OCI-LY7 (cell line): ENCODE results near the gene PKHD1. TPM values are rescaled to one million over a fixed set of nuclear protein-coding genes. Genes with fewer than 3 reads are reported as not detected.

Experiments
- BruUV-seq: library from RNA; stranded (reverse); fragments of 400-500 nt; replicated peaks from 2 replicates; lab custom pipeline; 2021; lab: Mats Ljungman, UMichigan
- CTCF ChIA-PET: fragments of 300-600 bp; sonication (Branson Sonifier 250); formaldehyde crosslinking; loops from one replicate; lab custom pipeline; 2022; ENCODE audit warnings: antibody characterized with exemption; ENCODE audit not compliant: unreplicated experiment; lab: Charles Lee
- POLR2A ChIA-PET: fragments of 300-600 bp; sonication (Branson Sonifier 250); formaldehyde crosslinking; loops from one replicate; lab custom pipeline; 2022; ENCODE audit warnings: antibody characterized with exemption; lab: Charles Lee
- DNase-seq: peaks from one replicate; pipeline ENCODE4 v3.0.0-alpha.2; 2015; ENCODE audit warnings: low spot score
- H2AFZ ChIP-seq: fragments of 200-600 bp; sonication (generic), shearing (Covaris generic); 2 replicates; pipeline ENCODE4 v1.6.1; 2014; ENCODE audit warnings: mild to moderate bottlenecking, antibody characterized with exemption, low read length, moderate library complexity
- H3K27ac ChIP-seq: fragments of 200-600 bp; sonication (generic); 2 replicates; pipeline ENCODE4 v1.5.1; 2014; ENCODE audit warnings: mixed run types, low read depth, mild to moderate bottlenecking, moderate library complexity, low read length, inconsistent platforms; ENCODE audit not compliant: poor library complexity, severe bottlenecking
- H3K36me3 ChIP-seq: fragments of 200-600 bp; sonication (generic); 2 replicates; pipeline ENCODE4 v1.6.1; 2014; ENCODE audit warnings: mild to moderate bottlenecking, antibody characterized with exemption, low read length, moderate library complexity, mixed read lengths; ENCODE audit not compliant: insufficient read depth
- H3K4me1 ChIP-seq: fragments of 200-600 bp; sonication (generic); 2 replicates; pipeline ENCODE4 v1.5.1; 2014; ENCODE audit warnings: mild to moderate bottlenecking, low read length; ENCODE audit not compliant: insufficient read depth, poor library complexity, severe bottlenecking
- H3K4me2 ChIP-seq: fragments of 200-600 bp; sonication (generic); 2 replicates; pipeline ENCODE4 v1.6.1; 2014; ENCODE audit warnings: mild to moderate bottlenecking, low read length
- H3K4me3 ChIP-seq: fragments of 200-600 bp; sonication (generic); 2 replicates; pipeline ENCODE4 v1.5.1; 2014; ENCODE audit warnings: mild to moderate bottlenecking, low read depth, low read length; ENCODE audit not compliant: poor library complexity, severe bottlenecking
- H3K79me2 ChIP-seq: fragments of 200-600 bp; sonication (generic); 2 replicates; pipeline ENCODE4 v1.6.1; 2016; ENCODE audit warnings: low read depth, mild to moderate bottlenecking, low read length, moderate library complexity, mixed read lengths; ENCODE audit not compliant: insufficient read depth
- H3K9me2 ChIP-seq: fragments of 200-600 bp; sonication (generic); 2 replicates; pipeline ENCODE4 v1.6.1; 2016; ENCODE audit warnings: mild to moderate bottlenecking, low read length, mixed read lengths; ENCODE audit not compliant: insufficient read depth
- H3K9me3 ChIP-seq: fragments of 200-600 bp; sonication (generic); 2 replicates; pipeline ENCODE4 v1.6.1; 2014; ENCODE audit warnings: mild to moderate bottlenecking, mixed run types, low read length, mixed read lengths
- H4K20me1 ChIP-seq: fragments of 200-600 bp; sonication (generic); 2 replicates; pipeline ENCODE4 v1.6.1; 2014; ENCODE audit warnings: mild to moderate bottlenecking, antibody characterized with exemption, low read length, moderate library complexity, mixed read lengths; ENCODE audit not compliant: insufficient read depth
- EZH2phosphoT487 ChIP-seq: fragments of 200-600 bp; sonication (generic); IDR thresholded peaks from 2 replicates; pipeline ENCODE4 v1.6.1; 2018; ENCODE audit warnings: low read depth, borderline replicate concordance, mild to moderate bottlenecking, mixed run types, antibody characterized with exemption, low read length, moderate library complexity, mixed read lengths
- intact Hi-C: fragments of 100-400 bp; cut with micrococcal nuclease; formaldehyde crosslinking; loops from one replicate; pipeline ENCODE4 v1.10.0; 2022; ENCODE audit not compliant: unreplicated experiment
- total RNA-seq, 2 experiments: library from RNA; depleted of rRNA in 1 of 2; stranded (reverse); fragments of >200 nt in 1 of 2; shearing (Covaris generic) in 1 of 2; gene quantifications; 2 replicates each; pipeline ENCODE4 v1.2.3, GENCODE V29; 2014 to 2022
- TF ChIP-seq, protein P1 (sequence below): fragments of 200-600 bp; sonication (generic); conservative IDR thresholded peaks from 2 replicates; pipeline ENCODE4 v1.5.1; 2014; ENCODE audit warnings: mild to moderate bottlenecking, antibody characterized with exemption, low read length, moderate library complexity, mixed read lengths

The PKHD1 gene
- total RNA-seq, 2 experiments from 2014 or later, result not detected

GRCh38 chr6:52135217-52135616 lies 47.8 kb upstream of the PKHD1 start:
- Histone ChIP-seq H3K36me3 (no peaks in the 10 kb centered on the region), H3K4me2 (no peak overlapping the region), H3K9me2 (no peaks in the 10 kb centered on the region), H3K27ac (no peak overlapping the region), H3K4me1 (no peaks in the 10 kb centered on the region), H3K9me3 (no peaks in the 10 kb centered on the region), H4K20me1 (no peaks in the 10 kb centered on the region), H3K79me2 (no peaks in the 10 kb centered on the region), H2AFZ (no peak overlapping the region), H3K4me3 (no peak overlapping the region)
- no TSS peak for BruUV-seq
- no peak for TF ChIP-seq EZH2phosphoT487
- TF ChIP-seq, protein P1, sequence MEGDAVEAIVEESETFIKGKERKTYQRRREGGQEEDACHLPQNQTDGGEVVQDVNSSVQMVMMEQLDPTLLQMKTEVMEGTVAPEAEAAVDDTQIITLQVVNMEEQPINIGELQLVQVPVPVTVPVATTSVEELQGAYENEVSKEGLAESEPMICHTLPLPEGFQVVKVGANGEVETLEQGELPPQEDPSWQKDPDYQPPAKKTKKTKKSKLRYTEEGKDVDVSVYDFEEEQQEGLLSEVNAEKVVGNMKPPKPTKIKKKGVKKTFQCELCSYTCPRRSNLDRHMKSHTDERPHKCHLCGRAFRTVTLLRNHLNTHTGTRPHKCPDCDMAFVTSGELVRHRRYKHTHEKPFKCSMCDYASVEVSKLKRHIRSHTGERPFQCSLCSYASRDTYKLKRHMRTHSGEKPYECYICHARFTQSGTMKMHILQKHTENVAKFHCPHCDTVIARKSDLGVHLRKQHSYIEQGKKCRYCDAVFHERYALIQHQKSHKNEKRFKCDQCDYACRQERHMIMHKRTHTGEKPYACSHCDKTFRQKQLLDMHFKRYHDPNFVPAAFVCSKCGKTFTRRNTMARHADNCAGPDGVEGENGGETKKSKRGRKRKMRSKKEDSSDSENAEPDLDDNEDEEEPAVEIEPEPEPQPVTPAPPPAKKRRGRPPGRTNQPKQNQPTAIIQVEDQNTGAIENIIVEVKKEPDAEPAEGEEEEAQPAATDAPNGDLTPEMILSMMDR, result no peak
- intact Hi-C loops, result no loop called here
- no peak for DNase-seq
- CTCF ChIA-PET, result no interaction called here
- POLR2A ChIA-PET, result interaction anchor here (1.2 kb wide), 1 partner anchor 18 kb away, joined by 3 read pairs; no protein-coding TSS in a partner anchor

DNA sequence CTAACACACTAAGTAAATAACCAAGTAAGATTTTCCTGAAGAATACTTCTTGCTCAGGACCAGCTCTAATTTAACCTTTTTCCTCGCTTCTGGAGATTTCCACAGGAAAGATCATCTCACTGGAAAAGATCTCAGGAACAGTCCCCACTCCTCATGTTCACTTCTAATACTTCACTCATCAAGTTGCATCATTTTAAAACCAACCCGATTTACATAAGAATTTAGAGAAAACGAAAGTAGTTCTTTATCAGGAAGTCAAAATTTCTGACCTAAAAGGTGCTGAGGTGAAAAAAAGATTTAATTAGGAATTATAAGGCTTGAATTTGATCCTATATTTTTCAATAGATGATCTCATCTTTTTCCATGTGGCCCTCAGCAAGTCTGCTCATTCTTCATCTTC lies 46.6 kb upstream of the PKHD1 start:
- Histone ChIP-seq H3K4me3 (no peak overlapping the region), H2AFZ (no peak overlapping the region), H3K9me3 (no peaks in the 10 kb centered on the region), H3K36me3 (no peaks in the 10 kb centered on the region), H4K20me1 (no peaks in the 10 kb centered on the region), H3K27ac (no peak overlapping the region), H3K4me2 (no peak overlapping the region), H3K4me1 (no peaks in the 10 kb centered on the region), H3K9me2 (no peaks in the 10 kb centered on the region), H3K79me2 (no peaks in the 10 kb centered on the region)
- BruUV-seq, result no TSS peak
- POLR2A ChIA-PET, result interaction anchor here (1.1 kb wide), 1 partner anchor 22 kb away, joined by 3 read pairs; no protein-coding TSS in a partner anchor
- TF ChIP-seq, protein P1, result no peak
- no peak for TF ChIP-seq EZH2phosphoT487
- CTCF ChIA-PET, result no interaction called here
- intact Hi-C loops, result no loop called here
- no peak for DNase-seq

- ChIA-PET CTCF (no interaction called here), POLR2A (interaction anchor here (0.6 to 1.1 kb wide), 2 partner anchors 22 to 150 kb away, joined by 3 to 5 read pairs; no protein-coding TSS in a partner anchor)
- Histone ChIP-seq H3K9me2 (no peaks in the 10 kb centered on the region), H3K27ac (no peak overlapping the region), H3K4me1 (no peaks in the 10 kb centered on the region), H3K9me3 (no peaks in the 10 kb centered on the region), H3K36me3 (no peaks in the 10 kb centered on the region), H3K4me2 (no peak overlapping the region), H2AFZ (no peak overlapping the region), H4K20me1 (no peaks in the 10 kb centered on the region), H3K4me3 (no peak overlapping the region), H3K79me2 (no peaks in the 10 kb centered on the region)
- intact Hi-C loops, result no loop called here
- TF ChIP-seq, protein P1, result no peak
- no peak for TF ChIP-seq EZH2phosphoT487
- BruUV-seq, result no TSS peak
- no peak for DNase-seq
Observed at GRCh38 chr6:52133324-52133723, 45.9 kb upstream of the PKHD1 start.
